HG03175 (cell line): Measurements from ENCODE around the gene CDC42EP4.
"Not testable (repeated sequence)": the region's sequence is repeated elsewhere in the genome, so short reads cannot be mapped to it uniquely, and the experiment has no call there.

ENCODE experiments used
- ATAC-seq: cut with Tn5 transposase; IDR thresholded peaks from one replicate; pipeline ENCODE4 v1.9.1; 2021; ENCODE audit warnings: mild to moderate bottlenecking, moderate library complexity; ENCODE audit not compliant: unreplicated experiment

The CDC42EP4 gene

GRCh38 chr17:73343739-73344454 lies 32.1 kb upstream of the CDC42EP4 start:
- no peak for ATAC-seq

DNA sequence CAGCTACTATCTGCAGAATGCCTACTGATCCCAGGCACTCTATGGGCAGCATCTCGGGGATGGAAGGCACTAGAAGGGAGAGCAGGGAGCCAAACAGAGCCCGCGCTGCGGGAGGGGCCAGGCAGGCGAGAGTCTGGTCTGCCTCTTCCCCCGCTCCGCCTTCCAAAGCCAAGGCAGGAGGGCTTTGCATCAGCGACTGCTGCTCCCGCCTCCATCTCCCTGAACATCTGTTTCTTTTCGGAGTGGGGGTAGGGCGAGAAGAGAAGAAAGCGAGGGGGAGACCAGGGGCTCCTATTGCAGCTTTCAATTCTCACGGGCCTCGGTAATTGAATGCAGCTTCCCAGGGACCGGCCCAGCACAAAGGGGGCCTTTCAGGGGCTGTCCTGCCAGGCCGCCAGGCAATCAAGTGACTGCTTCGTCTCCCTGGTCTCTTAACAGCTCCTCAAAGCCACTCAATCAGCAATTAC lies 31.4 kb upstream of the CDC42EP4 start:
- no peak for ATAC-seq

DNA sequence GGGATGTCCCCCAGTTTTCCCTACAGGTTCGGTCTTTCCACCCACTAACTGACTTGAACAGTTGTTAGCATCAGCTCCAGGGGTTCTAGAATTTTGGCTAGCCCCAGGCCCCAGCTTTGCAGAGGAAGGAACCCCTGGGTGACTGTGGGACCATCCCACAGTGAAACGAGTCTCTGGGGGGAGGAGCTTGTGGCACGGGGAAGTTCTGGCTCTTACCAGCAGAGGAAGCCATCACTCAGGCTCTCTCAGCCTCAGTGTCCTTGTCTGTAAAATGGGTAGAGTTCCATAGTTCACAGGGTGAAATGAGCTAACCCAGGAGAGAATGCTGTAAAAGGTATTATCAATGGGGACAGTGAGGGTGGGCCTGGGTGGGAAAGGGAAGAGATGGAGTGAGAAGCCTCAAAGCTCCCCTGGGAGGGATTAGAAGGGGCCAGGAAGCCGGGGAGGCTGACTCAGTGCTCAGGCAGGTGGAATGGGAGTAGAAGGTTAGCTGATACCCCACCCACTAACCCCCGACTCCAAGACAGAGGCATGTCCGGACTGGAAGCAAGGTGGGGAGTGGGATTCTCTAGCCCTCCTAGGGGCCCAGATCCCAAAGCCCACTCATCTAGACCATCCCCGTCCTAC lies 30.9 kb upstream of the CDC42EP4 start:
- no peak for ATAC-seq

GRCh38 chr17:73342050-73342522 lies 30.3 kb upstream of the CDC42EP4 start:
- ATAC-seq, result no peak

- no peak for ATAC-seq
Measured at GRCh38 chr17:73341350-73342049, 29.7 kb upstream of the CDC42EP4 start.

GRCh38 chr17:73340093-73340596 lies 28.3 kb upstream of the CDC42EP4 start:
- ATAC-seq, result no peak

DNA sequence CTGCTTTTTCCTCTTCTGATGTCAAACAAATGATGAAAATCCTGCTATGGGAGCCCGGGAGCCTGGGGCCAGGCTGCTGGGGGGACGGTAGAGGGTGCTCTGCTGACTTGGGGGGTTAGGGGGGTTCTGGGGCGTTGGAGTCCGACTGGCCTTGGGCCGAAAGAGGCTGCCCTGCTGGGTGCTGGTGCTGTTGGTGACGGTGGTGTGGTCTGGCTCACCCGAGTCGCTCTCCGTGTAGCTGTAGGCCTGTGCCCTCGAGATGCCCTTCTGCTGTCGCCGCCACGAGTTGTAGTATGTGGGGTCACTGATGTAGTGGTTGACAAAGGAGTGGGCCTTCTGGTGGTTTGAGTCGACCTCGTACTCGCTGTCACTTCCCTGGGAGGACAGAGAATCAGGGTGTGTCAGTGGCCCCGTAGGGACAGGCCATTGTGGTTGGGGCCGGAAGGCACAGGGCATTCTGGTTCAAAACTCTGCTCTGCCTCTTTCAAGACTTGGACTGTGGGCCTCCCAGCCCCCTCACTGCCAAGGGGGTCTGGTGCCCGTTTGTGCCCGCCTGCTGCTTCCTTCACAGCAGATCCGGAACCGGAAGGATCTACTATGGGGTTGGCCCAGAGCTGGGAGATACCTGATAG lies 26.9 kb upstream of the CDC42EP4 start:
- ATAC-seq, result no peak

DNA sequence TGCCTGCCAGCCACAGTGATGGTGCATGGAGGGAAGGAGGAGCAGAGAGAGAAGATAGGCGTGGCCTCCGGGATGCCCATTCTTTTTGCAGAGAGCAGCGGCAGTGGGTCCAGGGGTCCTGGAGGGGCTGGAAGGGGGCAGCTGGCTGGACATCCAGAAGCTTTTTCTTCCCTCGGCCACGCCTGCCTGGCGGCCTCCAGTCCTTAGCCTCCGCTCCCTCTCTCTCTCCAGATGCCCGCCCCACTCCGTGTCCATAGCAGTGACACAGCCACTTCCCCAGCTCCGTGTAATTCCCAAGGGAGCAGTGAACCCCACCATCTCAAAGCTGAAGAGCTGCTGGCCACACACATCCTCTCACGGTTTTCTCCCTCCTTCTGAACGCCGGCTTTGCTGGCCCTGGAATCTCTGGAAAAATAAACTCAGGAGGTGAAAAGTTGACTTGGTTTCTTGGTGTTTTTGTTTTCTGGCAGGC lies 26.3 kb upstream of the CDC42EP4 start:
- ATAC-seq, result no peak

DNA sequence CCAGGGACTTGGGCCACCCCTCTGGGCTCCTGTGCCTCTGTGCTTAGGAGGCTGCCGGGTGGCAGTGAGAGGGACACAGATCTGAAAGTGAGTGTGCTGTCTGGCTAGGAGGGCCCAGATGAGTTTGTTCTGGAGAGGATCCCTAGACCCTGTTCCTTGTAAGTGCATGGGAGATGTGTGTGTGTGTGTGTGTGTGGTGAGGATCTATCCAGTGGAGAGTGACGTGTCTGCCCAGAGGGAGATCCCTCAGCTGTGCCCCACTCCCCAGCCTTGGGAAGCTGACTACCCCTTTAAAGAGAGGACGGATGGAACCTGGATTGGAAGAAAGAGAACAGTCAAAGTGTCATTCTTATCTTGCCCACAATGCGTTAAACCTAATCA lies 25.5 kb upstream of the CDC42EP4 start:
- no peak for ATAC-seq

GRCh38 chr17:73336408-73337329 lies 24.9 kb upstream of the CDC42EP4 start:
- no peak for ATAC-seq

DNA sequence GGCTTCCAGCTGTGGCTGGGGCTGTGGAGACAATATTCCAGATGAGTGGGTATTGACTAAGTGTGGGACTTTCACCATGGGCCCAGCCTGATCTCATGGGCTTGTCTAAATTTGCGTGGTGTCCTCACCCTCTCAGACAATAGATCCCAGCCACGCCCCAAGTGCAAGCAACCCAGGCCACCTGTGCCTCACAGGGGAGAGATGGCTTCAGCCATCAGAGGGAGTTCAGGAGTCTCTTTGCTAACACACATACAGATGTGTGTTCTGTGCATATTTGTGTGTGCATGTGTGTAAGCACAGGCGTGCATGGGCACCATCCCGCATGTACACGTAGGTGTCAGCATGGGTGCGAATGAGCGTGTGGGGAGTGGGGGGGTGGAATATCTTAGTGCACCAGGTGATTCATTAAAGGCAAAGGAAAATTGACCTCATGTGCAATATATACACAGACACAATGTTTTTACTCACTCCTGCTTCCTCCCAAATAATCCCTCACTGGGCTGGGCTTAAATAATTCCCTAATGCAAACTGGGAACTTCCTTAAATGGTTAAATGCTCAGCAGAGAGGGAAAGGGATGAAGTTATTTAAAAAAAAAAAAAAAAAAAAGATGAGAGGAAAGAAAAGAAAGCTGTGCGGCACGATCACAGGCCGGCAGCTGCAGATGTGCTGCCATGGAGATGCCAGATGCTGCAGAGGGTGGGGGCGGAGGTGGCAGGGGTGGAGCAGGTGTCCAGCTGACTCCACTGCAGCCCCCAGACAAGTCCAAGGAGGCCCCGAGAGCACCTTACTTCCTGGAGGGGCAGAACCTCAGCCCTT lies 24.0 kb upstream of the CDC42EP4 start:
- ATAC-seq, result no peak

- no peak for ATAC-seq
Measured at GRCh38 chr17:73334771-73335513, 23.1 kb upstream of the CDC42EP4 start.

DNA sequence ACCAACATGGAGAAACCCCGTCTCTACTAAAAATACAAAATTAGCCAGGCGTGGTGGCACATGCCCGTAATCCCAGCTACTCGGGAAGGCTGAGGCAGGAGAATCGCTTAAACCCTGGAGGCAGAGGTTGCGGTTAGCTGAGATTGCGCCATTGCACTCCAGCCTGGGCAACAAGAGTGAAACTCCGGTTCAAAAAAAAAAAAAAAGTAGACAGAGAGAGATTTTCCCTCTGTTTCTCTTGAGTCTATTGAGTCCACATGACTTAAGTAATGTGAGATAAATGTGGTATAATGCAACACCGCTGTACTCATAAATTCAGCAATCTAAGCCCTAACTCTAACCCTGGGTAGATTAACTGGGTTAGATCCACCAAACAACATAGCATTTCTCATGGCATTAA lies 21.6 kb upstream of the CDC42EP4 start:
- not testable (repeated sequence) for ATAC-seq

- no peak for ATAC-seq
Measured at GRCh38 chr17:73331060-73331459, 19.3 kb upstream of the CDC42EP4 start.

- ATAC-seq, result no peak
Measured at GRCh38 chr17:73327676-73328075, 15.9 kb upstream of the CDC42EP4 start.

DNA sequence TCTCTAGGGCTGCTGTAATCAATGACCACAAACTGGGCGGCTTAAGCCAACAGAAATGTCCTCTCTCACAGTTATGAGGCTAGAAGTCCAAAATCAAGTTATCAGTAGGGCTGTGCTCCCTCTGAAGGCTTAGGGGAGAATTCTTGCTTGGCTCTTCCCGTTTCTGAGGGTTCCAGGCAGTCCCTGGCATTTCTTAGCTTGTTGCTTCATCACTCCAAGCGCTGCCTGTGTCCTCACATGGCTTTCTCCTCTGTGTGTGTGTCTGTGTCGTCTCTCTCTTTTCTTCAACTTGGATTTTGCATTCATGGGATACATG lies 13.7 kb upstream of the CDC42EP4 start:
- no peak for ATAC-seq

GRCh38 chr17:73324711-73325526 lies 13.1 kb upstream of the CDC42EP4 start:
- ATAC-seq, result no peak

- no peak for ATAC-seq
Measured at GRCh38 chr17:73324160-73324475, 12.3 kb upstream of the CDC42EP4 start.
